ENCODE measurements around the gene TMC4. TPM values are rescaled to one million over a fixed set of nuclear protein-coding genes. Genes with fewer than 3 reads are reported as not detected.

The TMC4 gene
- total and polyA plus RNA-seq, 9 donors, result 0.45 to 103 (median 6.3) TPM

GRCh38 chr19:54156953-54157352 is 16.0 kb downstream of the TMC4 start:
- no peak for DNase-seq
- intact Hi-C loops (cut with DNase I), result no loop called here
- H3K9me3 ChIP-seq, result no peaks in the 10 kb centered on the region
- H3K4me3 ChIP-seq, result no peak overlapping the region
- peaks cover 4% of the 10 kb centered on the region for H3K4me1 ChIP-seq (ENCODE audit: insufficient read depth)
- no peaks in the 10 kb centered on the region for H3K36me3 ChIP-seq
- H3K27ac ChIP-seq, result no peak overlapping the region
- no peaks in the 10 kb centered on the region for H3K27me3 ChIP-seq
- TF ChIP-seq CTCF (IDR thresholded peaks at IDR 0.05) (no peak), EP300 (IDR thresholded peaks at IDR 0.05) (no peak), POLR2A (IDR thresholded peaks at IDR 0.05) (no peak)
- WGBS, 3 donors, result 92 to 96% (median 93%) methylated on average over 3 of the region's 3 CpGs

GRCh38 chr19:54156490-54156889 is 16.5 kb downstream of the TMC4 start:
- intact Hi-C loops (cut with DNase I), result no loop called here
- 66 to 70% (median 69%) methylated on average over 11 of the region's 11 CpGs for WGBS, 3 donors
- TF ChIP-seq EP300 (IDR thresholded peaks at IDR 0.05) (no peak), POLR2A (IDR thresholded peaks at IDR 0.05) (no peak)
- no peak overlapping the region for H3K4me3 ChIP-seq
- no peak for DNase-seq
- no peaks in the 10 kb centered on the region for H3K27me3 ChIP-seq
- peaks cover 2% of the 10 kb centered on the region for H3K4me1 ChIP-seq (ENCODE audit: insufficient read depth)
- H3K9me3 ChIP-seq, result no peaks in the 10 kb centered on the region
- no peaks in the 10 kb centered on the region for H3K36me3 ChIP-seq
- no peak overlapping the region for H3K27ac ChIP-seq

GRCh38 chr19:54155694-54156093 is 17.3 kb downstream of the TMC4 start:
- DNase-seq, result peak in 2 of 5 donors; percentile 41 to 64
- WGBS, 3 donors, result 39 to 50% (median 42%) methylated on average over 19 of the region's 19 CpGs
- H3K4me3 ChIP-seq, result no peak overlapping the region
- no peaks in the 10 kb centered on the region for H3K36me3 ChIP-seq
- intact Hi-C loops (cut with DNase I), result no loop called here
- TF ChIP-seq POLR2A (IDR thresholded peaks at IDR 0.05), result no peak
- TF ChIP-seq EP300 (IDR thresholded peaks at IDR 0.05), result no peak
- no peak for TF ChIP-seq CTCF (IDR thresholded peaks at IDR 0.05)
- no peaks in the 10 kb centered on the region for H3K9me3 ChIP-seq
- peaks cover 2% of the 10 kb centered on the region for H3K4me1 ChIP-seq (ENCODE audit: insufficient read depth)
- H3K27ac ChIP-seq, result no peak overlapping the region
- H3K27me3 ChIP-seq, result no peaks in the 10 kb centered on the region

GRCh38 chr19:54154603-54155345 is 18.2 kb downstream of the TMC4 start:
- peak in 1 of 5 donors; percentile 32 for DNase-seq
- Histone ChIP-seq H3K27ac (no peak overlapping the region), H3K9me3 (no peaks in the 10 kb centered on the region), H3K4me3 (no peak overlapping the region), H3K36me3 (no peaks in the 10 kb centered on the region), H3K4me1 (ENCODE audit: insufficient read depth) (peaks cover 2% of the 10 kb centered on the region), H3K27me3 (no peaks in the 10 kb centered on the region)
- intact Hi-C loops (cut with DNase I), result no loop called here
- WGBS, 3 donors, result 66 to 75% (median 69%) methylated on average over 18 of the region's 18 CpGs
- TF ChIP-seq POLR2A (IDR thresholded peaks at IDR 0.05) (no peak), EP300 (IDR thresholded peaks at IDR 0.05) (no peak), CTCF (IDR thresholded peaks at IDR 0.05) (no peak)

- Histone ChIP-seq H3K4me3 (no peak overlapping the region), H3K27ac (no peak overlapping the region), H3K9me3 (no peaks in the 10 kb centered on the region), H3K27me3 (no peaks in the 10 kb centered on the region), H3K36me3 (no peaks in the 10 kb centered on the region), H3K4me1 (ENCODE audit: insufficient read depth) (peaks cover 2% of the 10 kb centered on the region)
- no peak for DNase-seq
- WGBS, 3 donors, result 72 to 80% (median 79%) methylated on average over 9 to 10 of the region's 10 CpGs
- TF ChIP-seq CTCF (IDR thresholded peaks at IDR 0.05) (no peak), POLR2A (IDR thresholded peaks at IDR 0.05) (no peak), EP300 (IDR thresholded peaks at IDR 0.05) (no peak)
- intact Hi-C loops (cut with DNase I), result no loop called here
Observed at GRCh38 chr19:54153731-54154326, 19.1 kb downstream of the TMC4 start.

Measured in ovary (tissue), 9 donors.